Astrocyte (in vitro differentiated cells and primary cell): Measurements from ENCODE around the gene MFSD1.
A peak's percentile ranks its signal among the peaks of the same experiment; 100 is the strongest.

Experiments used
- CTCF ChIP-seq: IDR thresholded peaks from 2 replicates; pipeline ENCODE4 v1.5.1; 2011; ENCODE audit warnings: low read depth, mild to moderate bottlenecking, inconsistent platforms, low read length, moderate library complexity; ENCODE audit not compliant: insufficient read depth
- EZH2 ChIP-seq: IDR thresholded peaks from 2 replicates; pipeline ENCODE4 v1.6.1; 2012; ENCODE audit warnings: mild to moderate bottlenecking, low read length, inconsistent platforms; ENCODE audit not compliant: insufficient read depth

DNA sequence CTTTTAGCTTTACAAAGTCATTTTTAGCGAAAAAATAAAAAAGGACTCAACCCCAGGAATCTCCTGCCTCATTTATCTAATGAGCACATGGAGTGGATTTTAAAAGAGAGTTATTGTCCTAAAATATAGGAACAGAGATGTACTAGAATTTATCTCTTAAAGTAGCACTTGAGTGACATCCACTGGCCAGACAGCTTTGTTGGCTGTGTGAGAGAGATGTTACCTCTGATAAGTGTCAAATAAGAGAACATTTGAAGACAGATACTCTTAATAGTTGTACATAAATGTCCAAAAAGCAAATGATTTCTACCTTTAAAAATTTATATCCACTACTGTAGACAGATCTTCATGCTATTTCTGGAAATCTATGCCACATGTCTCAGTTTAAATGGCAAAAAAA, 12.3 kb upstream of the MFSD1 start:
- TF ChIP-seq EZH2: no peak
- TF ChIP-seq CTCF: peak; percentile 52
